OCI-M2 (cell line): Measurements from ENCODE around the gene OR1L1.

Experiments used
- DNase-seq: peaks from one replicate; lab custom pipeline; 2025; ENCODE audit not compliant: unreplicated experiment; lab: John Stamatoyannopoulos, UW

OR1L1 gene, protein sequence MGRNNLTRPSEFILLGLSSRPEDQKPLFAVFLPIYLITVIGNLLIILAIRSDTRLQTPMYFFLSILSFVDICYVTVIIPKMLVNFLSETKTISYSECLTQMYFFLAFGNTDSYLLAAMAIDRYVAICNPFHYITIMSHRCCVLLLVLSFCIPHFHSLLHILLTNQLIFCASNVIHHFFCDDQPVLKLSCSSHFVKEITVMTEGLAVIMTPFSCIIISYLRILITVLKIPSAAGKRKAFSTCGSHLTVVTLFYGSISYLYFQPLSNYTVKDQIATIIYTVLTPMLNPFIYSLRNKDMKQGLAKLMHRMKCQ

GRCh38 chr9:122661416-122661815 lies at the start of gene OR1L1:
TSS of gene OR1L1 (plus strand) at chr9:122661716. CDS start at chr9:122661716, 0 bp downstream.
- DNase-seq, result no peak

DNA sequence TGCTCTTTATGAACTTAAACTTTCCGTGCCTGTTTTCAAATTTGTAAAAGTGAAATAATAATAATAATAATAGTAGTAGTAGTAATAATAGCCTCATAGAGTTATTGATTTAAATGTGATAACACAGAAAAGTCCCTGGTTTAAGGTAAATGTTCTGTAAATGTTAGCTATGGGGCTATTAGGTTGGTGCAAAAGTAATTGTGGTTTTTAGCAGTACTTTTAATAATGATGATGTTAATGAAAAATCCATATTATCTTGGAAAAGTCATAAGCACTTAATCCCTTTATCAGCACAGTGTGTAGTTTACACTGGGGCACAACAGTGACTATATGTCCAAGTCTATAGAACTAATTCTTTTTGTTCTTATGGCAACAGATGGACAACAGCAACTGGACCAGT lies 47.2 kb upstream of the OR1L1 start, which contains the start of gene OR1Q1:
Gene OR1Q1, plus strand, starts transcription at position 377 of the 400 bp plus-strand sequence. Its CDS starts 0 bp downstream, at position 377.
- DNase-seq, result no peak

GRCh38 chr9:122619996-122620395 lies 41.5 kb upstream of the OR1L1 start:
- DNase-seq, result no peak

- DNase-seq, result no peak
These were observed 19.3 kb upstream of the OR1L1 start for GRCh38 chr9:122642226-122642625.

- no peak for DNase-seq
These were observed 5.1 kb upstream of the OR1L1 start for GRCh38 chr9:122656378-122656777.

DNA sequence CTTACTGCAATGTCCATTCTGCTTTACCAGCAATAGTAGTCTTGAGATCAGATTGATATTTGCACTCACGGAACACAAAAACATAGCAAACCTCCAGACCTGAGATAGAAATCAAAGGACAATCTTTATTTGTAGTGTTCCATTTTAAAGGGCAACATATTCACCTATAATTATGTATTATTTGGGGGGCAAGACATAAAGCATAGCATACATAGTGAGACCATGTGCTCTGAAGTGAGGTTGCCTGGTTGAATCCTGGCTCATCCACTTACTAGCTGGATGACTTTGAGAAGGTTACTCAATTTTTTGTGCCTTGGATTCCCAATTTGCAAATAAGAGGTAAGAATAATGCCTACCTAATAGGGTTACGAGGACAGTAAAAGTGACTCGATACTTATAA lies 4.0 kb upstream of the OR1L1 start, which contains the start of gene OR1B1:
Gene OR1B1, minus strand, starts transcription at position 101 of the 400 bp plus-strand sequence.
- no peak for DNase-seq

DNA sequence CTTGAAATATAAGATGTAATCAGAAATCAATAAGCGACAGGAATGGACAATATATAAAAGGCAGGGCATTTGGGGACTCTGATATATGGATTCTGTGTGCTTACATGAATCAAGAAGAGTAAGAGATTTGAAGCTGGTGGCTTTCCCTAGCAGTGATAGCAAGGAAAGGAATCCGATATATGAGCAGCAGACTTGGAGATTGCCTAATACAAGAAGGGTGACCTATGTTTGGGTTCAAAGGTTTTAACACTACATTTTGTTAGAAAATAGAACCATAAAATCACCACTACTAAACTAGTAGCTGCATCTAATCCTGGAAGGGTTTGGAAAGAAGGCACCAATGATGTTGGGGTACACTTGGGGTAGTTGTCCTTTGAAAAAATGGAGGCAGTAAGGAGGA lies 11.0 kb downstream of the OR1L1 start:
- DNase-seq, result no peak

- no peak for DNase-seq
These were observed 23.3 kb downstream of the OR1L1 start for GRCh38 chr9:122684851-122685250.

GRCh38 chr9:122695696-122696095 lies 34.2 kb downstream of the OR1L1 start:
- no peak for DNase-seq
